DMS79 treated with DMSO at 0.1 percent for 48 hours (cell line): ENCODE data around the gene C6orf62.
"Not testable (repeated sequence)": the region's sequence is repeated elsewhere in the genome, so short reads cannot be mapped to it uniquely, and the experiment has no call there.

Experiments
- DNase-seq: peaks from one replicate; lab custom pipeline; 2025; lab: John Stamatoyannopoulos, UW

The C6orf62 gene

GRCh38 chr6:24743265-24743943 is 24.4 kb upstream of the C6orf62 start:
- DNase-seq, result no peak

GRCh38 chr6:24742216-24742738 is 23.3 kb upstream of the C6orf62 start:
- DNase-seq, result no peak

- DNase-seq, result no peak
These were observed 21.9 kb upstream of the C6orf62 start for GRCh38 chr6:24740861-24741260.

- DNase-seq, result no peak
These were observed 19.8 kb upstream of the C6orf62 start for GRCh38 chr6:24738741-24739140.

- DNase-seq, result not testable (repeated sequence)
These were observed 15.8 kb upstream of the C6orf62 start for GRCh38 chr6:24734710-24735109.

GRCh38 chr6:24734166-24734565 is 15.2 kb upstream of the C6orf62 start:
- DNase-seq, result no peak

GRCh38 chr6:24731456-24732134 is 12.6 kb upstream of the C6orf62 start:
- DNase-seq, result not testable (repeated sequence)

GRCh38 chr6:24730653-24731052 is 11.7 kb upstream of the C6orf62 start:
- DNase-seq, result not testable (repeated sequence)

GRCh38 chr6:24723270-24723669 is 4.3 kb upstream of the C6orf62 start:
- no peak for DNase-seq

GRCh38 chr6:24721461-24722215 is 2.7 kb upstream of the C6orf62 start:
- DNase-seq, result no peak

GRCh38 chr6:24720604-24721460 is 1.9 kb upstream of the C6orf62 start:
- DNase-seq, result peak; percentile 98

- DNase-seq, result peak; percentile 17
These were observed 1.2 kb upstream of the C6orf62 start for GRCh38 chr6:24720131-24720603.

- DNase-seq, result no peak
These were observed 367 bp downstream of the C6orf62 start for GRCh38 chr6:24718449-24719124.

GRCh38 chr6:24716602-24717148 is 2.3 kb downstream of the C6orf62 start:
- DNase-seq, result not testable (repeated sequence)

- no peak for DNase-seq
These were observed 8.2 kb downstream of the C6orf62 start for GRCh38 chr6:24710519-24711303.

GRCh38 chr6:24709014-24709711 is 9.8 kb downstream of the C6orf62 start:
- DNase-seq, result no peak

- DNase-seq, result no peak
These were observed 10.3 kb downstream of the C6orf62 start for GRCh38 chr6:24708612-24709011.

- DNase-seq, result no peak
These were observed 14.5 kb downstream of the C6orf62 start for GRCh38 chr6:24704468-24704867.

GRCh38 chr6:24702720-24703282 is 16.2 kb downstream of the C6orf62 start:
- DNase-seq, result no peak
